Esophagus squamous epithelium (tissue), 4 donors: Measurements from ENCODE around the gene TRIM63.

Source experiments
- POLR2A ChIP-seq, 4 donors: fragments of 450-650 bp; IDR thresholded peaks; one replicate each; pipeline ENCODE4 v1.6.1; 2017; ENCODE audit warnings: antibody characterized with exemption in 4 of 4, mild to moderate bottlenecking in 4 of 4, moderate library complexity in 3 of 4
- TF ChIP-seq, protein P1 (sequence below), 6 experiments: fragments of 450-650 bp in 4 of 6; fragments of 200-600 bp in 2 of 6; sonication (generic) in 2 of 6; IDR thresholded peaks; one replicate each; pipeline ENCODE4 v1.5.1; 2016 to 2019; ENCODE audit warnings: antibody characterized with exemption in 6 of 6, mild to moderate bottlenecking in 4 of 6, moderate library complexity in 4 of 6

- TF ChIP-seq, protein P1, sequence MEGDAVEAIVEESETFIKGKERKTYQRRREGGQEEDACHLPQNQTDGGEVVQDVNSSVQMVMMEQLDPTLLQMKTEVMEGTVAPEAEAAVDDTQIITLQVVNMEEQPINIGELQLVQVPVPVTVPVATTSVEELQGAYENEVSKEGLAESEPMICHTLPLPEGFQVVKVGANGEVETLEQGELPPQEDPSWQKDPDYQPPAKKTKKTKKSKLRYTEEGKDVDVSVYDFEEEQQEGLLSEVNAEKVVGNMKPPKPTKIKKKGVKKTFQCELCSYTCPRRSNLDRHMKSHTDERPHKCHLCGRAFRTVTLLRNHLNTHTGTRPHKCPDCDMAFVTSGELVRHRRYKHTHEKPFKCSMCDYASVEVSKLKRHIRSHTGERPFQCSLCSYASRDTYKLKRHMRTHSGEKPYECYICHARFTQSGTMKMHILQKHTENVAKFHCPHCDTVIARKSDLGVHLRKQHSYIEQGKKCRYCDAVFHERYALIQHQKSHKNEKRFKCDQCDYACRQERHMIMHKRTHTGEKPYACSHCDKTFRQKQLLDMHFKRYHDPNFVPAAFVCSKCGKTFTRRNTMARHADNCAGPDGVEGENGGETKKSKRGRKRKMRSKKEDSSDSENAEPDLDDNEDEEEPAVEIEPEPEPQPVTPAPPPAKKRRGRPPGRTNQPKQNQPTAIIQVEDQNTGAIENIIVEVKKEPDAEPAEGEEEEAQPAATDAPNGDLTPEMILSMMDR (IDR thresholded peaks at IDR 0.05), result no peak
- TF ChIP-seq POLR2A (IDR thresholded peaks at IDR 0.05), result no peak
Observed at GRCh38 chr1:26066857-26067256, 573 bp downstream of the TRIM63 start.
